NCI-H2171 treated with DMSO at 0.1 percent for 48 hours (cell line): Measurements from ENCODE around the gene GFAP.
A peak's percentile ranks its signal among the peaks of the same experiment; 100 is the strongest.

Experiments used
- DNase-seq: peaks from one replicate; lab custom pipeline; 2025; lab: John Stamatoyannopoulos, UW

GFAP gene

DNA sequence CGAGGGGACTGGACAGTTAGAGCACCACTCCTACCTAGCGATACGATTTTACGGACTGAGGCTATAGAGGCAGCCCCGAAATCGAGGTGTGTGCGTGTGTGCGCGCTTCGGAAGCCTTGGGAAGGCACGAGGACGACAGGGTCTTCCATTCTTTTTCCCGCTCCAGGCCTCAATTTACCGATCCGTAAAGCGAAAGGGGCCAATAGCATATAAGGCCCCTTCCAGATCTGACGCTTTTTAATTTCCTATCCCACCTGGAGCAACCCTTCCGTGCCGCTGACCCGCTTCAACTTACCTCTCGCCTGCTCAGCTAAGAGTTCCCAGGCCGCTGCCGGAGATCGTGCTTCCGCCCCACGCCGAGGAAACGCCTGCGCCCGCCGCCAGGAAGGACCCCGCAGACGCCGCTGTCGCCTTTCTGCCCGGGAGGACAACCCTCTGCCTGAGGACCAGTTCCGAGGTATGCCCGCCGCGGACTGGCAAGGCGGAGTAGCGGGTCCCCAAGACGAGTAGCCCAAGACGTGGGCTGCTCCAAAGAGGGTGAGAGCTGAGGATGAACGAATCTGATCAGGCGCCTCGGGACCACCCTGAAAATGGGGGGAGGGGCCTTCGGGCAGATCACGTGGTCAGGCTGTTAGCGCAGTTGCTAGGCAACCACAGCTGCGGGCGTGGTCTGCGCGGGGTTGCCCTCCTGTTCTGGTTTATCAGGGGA is 16.1 kb downstream of the GFAP start, which contains the start of gene EFTUD2:
TSS of gene EFTUD2 (minus strand) at position 372 of the 709 bp plus-strand sequence. CDS start 4,924 bp downstream, outside the sequence.
- peak; percentile 97 for DNase-seq

- DNase-seq: no peak
Measured at GRCh38 chr17:44898768-44899073, 16.6 kb downstream of the GFAP start.

GRCh38 chr17:44894642-44895041 is 20.7 kb downstream of the GFAP start:
- no peak for DNase-seq

DNA sequence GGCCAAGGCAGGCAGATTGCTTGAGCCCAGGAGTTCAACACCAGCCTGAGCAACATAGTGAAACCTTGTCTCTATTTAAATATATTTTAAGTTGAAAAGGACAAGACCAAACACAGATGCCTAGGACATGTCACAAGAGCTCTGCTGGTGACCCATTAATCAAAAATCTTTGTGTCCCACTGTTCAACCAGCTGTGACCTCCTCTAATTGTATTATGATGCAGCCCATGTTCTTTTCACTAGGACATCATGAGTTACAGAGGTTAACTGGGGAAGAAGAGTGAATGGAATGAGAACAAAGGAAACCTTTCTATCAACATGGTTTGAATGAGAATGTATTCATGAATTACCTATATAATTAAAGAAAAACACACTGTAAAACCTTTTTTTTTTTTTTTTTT is 23.1 kb downstream of the GFAP start:
- no peak for DNase-seq

- no peak for DNase-seq
Measured at GRCh38 chr17:44889003-44889402, 26.3 kb downstream of the GFAP start.

DNA sequence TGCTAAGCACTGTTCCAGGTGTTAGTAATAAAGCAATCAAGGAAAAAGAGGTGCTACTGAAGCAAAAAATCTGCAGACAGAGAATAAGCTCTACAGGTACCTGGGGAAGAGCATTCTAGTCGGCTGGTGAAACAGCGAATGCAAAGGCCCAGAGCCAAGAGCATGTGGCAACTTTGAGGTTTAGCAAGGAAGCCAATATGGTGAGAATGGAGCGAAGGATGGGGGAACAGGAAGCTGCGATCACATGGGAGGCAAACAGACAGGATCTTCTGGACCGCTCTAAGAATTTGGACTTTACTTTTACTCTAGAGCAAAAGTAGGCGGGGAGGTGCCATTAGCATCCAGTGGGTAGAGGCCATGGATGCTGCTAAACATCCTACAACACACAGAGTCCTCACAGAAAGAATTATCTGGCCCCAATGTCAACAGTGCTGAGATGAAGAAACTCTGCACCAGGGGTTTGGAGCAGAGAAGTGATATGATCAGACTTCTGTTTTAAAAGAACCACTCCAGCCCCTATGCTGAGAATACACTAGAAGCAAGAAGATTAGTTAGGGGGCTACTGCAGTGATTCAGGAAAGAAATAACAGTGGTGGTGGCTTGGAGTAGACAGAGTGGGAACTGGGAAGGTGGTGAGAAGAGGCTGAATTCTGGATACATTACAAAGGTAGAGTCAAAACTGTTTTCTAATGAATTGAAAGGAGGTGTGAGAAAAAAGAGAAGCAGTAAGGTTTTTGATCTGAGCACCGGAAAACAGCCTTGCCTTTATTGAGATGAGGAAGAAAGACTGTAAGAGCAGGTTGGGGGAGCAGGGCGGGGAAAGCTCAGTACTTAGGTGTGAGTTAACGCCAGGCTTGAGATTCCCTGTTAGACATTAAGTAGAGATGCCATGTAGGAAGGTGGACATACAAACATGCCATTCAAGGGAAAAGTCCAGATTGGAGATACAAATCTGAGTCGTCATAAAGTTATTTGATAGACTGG is 27.0 kb downstream of the GFAP start:
- no peak for DNase-seq

- DNase-seq: no peak
Measured at GRCh38 chr17:44887016-44887415, 28.3 kb downstream of the GFAP start.

DNA sequence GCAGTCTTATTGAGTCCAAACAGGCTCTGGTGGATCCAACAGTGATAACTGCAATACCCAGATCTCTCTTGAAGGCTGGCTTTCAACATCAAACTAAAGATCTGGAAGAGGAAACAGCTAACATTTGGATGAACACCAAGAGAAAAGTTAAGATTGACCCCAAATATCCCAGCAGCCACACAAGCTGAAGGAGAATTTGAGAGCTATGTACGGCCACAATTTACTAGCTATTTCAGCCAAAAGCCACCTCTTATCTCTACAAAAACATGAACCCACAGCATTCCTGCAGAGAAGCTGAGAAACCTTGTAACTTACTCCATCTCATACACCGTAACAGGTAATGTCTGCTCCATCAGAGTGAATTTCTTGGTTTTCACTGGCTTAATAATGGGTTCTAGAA is 30.4 kb downstream of the GFAP start:
- no peak for DNase-seq

- no peak for DNase-seq
Measured at GRCh38 chr17:44881145-44881544, 34.2 kb downstream of the GFAP start.

- no peak for DNase-seq
Measured at GRCh38 chr17:44880062-44880461, 35.2 kb downstream of the GFAP start.

- no peak for DNase-seq
Measured at GRCh38 chr17:44879376-44879775, 35.9 kb downstream of the GFAP start.

GRCh38 chr17:44878627-44879221 is 36.6 kb downstream of the GFAP start:
- peak; percentile 51 for DNase-seq

DNA sequence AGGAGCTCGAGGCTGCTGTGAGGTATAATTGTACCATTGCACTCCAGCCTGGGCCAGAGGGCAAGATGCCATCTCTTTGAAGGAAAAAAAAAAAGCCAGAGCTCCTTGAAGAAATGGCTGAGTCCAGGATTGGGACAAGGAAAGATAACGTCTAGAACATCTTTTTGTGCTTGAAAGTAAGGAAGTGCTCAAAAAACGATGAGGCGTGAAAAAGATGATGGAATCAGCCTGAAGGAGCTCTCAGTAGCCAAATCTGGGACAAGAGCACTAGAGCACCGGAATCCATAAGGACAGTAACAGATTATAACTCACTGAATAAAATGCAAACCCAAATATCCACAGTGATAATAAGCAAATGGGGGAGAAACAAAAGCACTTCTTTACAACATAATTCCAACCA is 38.2 kb downstream of the GFAP start:
- DNase-seq: no peak

GRCh38 chr17:44875761-44876160 is 39.5 kb downstream of the GFAP start:
- no peak for DNase-seq

DNA sequence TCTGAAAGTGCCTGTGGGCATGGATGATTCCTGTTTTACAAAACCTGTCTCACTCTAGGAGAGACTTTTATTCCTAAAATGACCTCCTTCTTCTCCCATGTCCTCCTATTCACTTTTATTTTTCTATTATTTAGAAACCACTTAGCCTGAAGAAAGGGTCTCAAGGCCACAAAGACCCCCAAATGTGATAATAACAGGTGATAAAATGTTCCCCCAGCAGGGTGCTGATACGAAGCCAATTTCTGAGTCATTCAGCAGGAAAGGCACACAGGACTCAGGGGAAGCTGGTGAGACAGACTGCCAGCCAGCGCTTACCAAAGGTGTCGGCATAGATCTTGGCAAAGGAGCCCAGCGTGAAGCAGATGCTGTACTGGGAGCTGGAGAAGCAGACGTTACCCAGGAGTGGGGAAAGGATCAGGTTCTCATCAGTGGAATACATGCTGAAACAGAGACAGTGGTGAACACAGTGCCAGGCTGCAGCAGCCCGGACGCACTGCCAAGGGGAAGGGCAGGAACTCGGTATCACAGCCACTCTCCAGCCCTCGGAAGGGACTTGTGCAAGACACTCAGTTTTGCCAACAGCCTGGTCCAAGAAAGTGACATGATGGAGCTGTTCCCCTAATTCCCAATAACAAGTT is 43.0 kb downstream of the GFAP start:
- DNase-seq: peak; percentile 96

- DNase-seq: no peak
Measured at GRCh38 chr17:44871556-44871955, 43.7 kb downstream of the GFAP start.

DNA sequence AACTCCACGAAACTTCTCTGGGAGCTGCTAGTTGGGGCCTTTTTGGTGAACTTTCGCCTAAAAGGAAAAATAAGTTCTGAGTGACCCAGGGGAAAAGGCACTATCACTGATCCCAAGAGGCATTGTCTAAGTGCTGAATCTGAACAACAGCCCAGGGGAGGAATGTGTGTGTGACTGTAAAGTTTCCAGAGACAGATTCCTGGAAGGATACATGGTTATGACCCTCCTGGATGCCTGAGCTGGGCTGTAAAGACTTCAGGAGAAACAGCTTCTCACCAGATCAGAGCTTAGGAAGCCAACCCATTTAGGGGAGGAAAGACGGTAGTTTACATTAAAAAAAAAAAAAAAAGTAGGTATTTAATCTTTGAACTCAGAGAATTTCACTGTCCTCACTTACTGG is 47.5 kb downstream of the GFAP start:
- no peak for DNase-seq

DNA sequence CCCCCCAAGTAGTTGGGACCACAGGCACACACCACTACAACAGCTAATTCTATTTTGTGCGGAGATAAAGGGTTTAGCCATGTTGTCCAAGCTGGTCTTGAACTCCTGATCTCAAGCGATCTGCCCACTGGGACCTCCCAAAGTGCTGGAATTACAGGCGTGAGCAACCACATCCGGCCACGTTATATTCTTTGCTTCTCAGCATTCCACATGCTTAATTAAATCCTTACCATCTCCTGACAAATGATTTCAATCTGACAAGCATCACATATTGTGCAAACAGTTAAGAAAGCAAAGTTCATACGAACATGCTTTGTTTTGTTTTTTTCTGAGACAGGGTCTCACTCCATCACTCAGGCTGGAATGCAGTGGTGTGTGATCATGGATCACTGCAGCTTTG is 49.4 kb downstream of the GFAP start:
- no peak for DNase-seq

- DNase-seq: peak; percentile 67
Measured at GRCh38 chr17:44865231-44865660, 50.1 kb downstream of the GFAP start.

GRCh38 chr17:44864831-44865230 is 50.5 kb downstream of the GFAP start:
- no peak for DNase-seq

DNA sequence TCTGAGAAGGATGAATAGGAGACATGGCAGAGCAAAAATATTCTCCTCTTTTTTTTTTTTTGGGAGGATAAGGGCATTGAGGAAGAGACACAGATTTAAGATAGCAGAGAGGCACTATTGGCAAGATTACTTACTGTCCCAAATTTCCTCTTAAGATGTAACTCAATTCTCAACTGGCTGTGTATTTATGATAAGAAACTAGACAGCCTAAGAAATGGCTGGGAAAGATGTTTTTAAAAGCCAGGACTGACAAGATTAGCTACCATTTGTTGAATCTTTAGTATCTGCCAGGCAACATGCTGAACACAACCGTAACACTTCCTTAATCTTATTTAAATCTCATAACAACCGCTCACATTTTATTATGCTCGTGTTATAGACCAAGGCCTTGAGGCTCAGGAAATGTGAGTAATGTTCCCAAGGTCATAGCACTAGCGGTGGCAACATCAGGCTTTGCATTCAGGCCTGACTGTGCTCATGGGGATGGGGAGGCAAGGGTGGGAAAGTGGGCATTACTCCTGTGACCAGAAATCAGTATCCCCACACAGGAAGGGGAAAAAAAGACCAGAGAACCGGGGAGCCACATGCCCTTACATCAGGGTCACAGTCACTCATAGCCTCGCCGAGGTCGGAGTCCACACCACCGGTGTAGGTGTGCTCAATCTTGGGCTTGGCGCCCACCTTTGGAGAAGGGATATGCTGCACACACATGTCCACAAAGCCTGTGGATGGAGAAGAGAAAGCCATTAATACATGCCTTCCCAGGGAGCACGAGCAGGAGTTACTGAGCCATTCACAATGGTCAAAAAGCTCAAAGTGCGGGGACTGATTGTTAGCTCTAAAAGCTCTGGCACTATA is 52.0 kb downstream of the GFAP start:
- no peak for DNase-seq
